ENCODE measurements around the gene MICAL2. TPM values are rescaled to one million over a fixed set of nuclear protein-coding genes. Genes with fewer than 3 reads are reported as not detected.

Gene MICAL2
- total RNA-seq, 1 experiment from 2014 or later: 173 TPM

GRCh38 chr11:12077535-12078280 is 32.7 kb upstream of the MICAL2 start:
- peak; percentile 92 for DNase-seq (ENCODE audit: low read depth)

DNA sequence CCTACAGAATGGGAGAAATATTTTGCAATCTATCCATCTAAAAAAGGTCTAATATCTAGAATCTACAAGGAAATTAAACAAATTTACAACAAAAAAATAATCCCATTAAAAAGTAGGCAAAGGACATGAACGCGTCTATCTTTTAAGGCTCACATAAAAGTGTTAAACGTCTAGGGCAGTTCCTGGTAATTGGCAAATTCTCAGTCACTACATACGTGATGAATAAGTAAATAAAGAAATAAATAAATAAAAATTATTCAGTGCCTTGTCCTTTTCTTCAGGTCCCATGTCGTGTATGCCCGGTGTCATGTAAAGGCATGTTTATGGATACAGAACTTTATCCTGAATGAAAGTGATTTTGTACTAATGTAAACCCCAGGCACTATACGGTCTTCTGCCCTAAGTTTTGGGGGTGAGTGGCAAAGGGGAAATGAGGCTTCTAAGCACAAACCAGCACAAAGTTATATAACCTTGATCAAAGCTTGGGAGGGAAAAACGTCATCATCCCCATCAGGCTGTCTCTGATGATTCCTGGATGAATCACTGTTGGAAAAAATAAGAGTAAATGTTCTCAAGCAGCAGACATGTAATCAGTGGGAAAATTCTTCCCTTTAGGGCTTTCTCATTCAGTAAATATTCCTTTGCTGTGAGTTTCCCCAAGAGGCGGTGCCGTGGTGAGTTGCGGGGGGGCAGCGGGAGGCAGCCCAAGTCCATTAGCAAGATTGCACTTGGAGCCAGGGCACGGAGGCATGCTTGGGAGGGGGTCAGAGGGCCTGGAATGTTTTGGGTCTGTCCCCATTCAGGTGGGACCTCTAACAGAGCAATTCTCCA is 30.4 kb upstream of the MICAL2 start:
- DNase-seq (ENCODE audit: low read depth): peak; percentile 100

DNA sequence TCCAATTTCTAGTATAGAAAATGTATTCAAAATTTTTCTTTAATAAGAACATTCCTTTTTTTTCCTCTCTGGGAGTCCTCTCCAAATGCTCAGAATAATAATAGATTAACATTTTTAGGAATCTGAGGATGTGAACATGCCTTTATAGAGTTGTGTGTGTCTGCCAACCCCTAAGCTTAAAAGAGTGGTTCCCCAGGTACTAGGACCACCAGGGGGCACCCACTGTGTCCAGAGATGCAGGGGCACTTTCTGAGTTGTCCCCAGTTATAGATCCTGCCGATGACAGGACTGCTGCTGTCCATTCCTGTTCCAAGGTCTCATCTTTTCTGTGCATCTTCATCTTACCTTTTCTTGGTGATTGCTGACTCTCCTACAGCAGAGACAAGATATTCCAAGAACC is 27.0 kb upstream of the MICAL2 start:
- peak; percentile 25 for DNase-seq (ENCODE audit: low read depth)

- no peak for DNase-seq (ENCODE audit: low read depth)
Measured at GRCh38 chr11:12084256-12084655, 26.1 kb upstream of the MICAL2 start.

DNA sequence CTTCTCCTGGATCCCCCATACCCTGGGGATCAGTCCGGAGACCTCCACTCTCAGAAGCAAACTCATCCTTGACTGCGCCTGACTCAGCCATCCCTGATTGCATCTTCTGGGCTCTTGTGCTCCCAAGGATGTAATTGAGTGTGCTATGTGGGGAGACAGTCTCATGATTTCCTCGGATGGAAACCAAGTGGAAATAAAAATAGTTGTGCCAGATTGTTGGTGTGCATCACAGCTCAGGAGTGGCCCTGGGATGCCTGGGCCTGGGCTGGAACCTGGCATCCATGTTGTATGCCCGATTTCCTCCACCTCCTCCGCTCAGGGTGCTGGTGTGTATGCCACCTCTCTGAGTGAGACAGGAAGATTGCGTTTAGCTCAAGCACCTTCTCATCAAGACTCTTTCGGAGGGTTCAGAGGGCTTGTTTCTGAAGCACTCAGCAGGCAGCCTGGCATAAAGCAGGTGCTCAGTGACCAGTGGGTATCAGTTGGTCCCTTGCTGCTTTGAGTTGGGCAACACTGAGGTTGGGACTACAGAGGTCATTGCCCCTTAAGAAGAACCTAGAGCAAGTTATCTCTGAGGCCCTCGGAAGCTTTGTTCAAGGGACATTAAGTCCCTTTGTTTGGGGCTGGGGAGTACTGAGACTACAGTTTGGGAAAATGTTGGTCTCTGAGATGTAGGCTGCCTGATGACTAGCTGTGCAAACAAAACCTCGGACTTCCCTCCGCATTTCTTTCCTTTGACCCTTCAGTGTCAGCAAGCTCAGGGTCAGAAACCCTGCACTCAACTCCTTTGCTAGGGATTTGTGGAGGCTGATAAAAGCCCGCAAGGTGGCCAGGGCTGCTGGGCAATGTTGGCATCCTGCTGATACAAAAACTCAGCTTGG is 24.8 kb upstream of the MICAL2 start:
- peak; percentile 74 for DNase-seq (ENCODE audit: low read depth)

- DNase-seq (ENCODE audit: low read depth): peak; percentile 98
Measured at GRCh38 chr11:12086271-12087074, 23.9 kb upstream of the MICAL2 start.

DNA sequence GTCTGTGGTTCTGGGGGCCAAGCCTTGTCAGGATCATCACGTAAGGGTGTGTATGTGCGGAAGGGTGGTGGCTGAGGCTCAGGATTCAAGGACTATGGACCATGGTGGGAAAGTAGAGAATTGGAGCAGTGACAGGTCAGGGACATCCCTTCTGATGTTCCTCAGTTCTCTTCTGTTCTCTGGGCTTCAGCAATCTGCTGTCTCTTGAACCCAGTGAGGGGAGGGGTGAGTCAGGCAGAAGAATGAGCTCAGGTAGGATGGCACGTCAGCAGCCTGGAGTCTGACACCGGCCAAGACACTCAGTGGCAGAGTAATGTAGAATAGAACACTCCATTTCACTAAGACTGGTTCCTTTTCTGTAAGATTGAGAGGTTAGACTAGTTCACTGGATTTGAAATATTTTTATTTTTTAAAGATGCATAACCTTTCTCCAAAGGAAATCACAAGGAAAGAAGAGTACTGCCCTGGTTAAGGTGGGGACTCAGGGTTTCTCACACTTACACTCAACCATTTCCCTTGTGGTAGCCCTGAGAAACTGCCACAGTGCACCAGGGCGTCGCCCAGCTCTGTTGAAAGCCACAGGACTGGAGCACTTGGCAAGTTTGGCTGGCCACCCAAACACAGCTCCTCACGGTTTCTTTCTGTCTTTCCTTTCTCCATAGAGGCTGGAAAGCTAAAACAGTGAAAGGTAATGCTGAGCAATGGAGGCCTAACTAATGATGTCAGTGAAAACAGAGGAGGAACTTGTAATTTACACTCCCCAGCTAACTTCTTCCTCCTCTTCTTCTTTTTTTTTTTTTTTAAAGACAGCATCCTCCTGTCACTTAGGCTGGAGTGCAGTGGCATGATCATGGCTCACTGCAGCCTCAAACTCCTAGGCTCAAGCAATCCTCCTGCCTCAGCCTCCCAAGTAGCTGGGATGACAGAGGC is 23.1 kb upstream of the MICAL2 start:
- peak; percentile 89 for DNase-seq (ENCODE audit: low read depth)

DNA sequence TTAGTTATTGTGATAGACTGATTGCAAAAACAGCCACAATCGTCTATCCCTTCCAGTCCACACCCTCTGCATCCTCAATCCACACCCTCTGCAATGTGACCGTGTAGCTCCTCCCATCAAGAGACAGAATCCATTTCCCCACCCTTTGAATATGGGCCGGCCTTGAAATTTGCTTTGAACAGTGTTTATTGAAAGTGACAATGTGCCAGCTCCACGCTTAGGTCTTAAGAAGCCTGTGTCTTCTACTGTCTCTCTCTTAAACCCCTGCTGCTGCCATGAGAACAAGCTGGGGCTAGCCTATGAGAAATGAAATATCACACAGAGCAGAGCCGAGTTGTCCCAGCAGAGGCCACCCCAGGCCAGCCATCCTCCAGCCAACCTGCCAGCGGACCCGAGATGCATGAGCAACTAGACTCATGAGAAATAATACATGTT is 22.3 kb upstream of the MICAL2 start:
- peak; percentile 95 for DNase-seq (ENCODE audit: low read depth)

GRCh38 chr11:12088531-12088930 is 21.9 kb upstream of the MICAL2 start:
- no peak for DNase-seq (ENCODE audit: low read depth)

DNA sequence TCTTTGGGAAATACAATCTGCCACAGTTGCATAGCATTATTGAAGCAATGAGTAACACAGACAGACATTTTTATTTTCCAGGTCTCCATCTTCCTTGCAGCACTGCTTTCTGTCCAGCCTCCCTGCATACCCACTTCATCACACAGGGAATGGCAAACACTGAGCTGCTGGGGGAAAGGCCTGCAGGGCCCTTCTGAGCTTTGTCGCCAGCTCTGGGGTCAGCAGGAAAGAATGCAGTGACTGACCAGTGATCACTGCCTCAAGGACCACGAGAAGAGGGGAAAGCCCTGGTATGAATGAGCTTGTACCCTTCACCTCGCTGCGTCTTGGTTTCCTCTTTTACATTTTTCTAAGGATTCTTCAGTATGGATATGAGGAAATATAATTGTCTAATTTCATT is 21.3 kb upstream of the MICAL2 start:
- no peak for DNase-seq (ENCODE audit: low read depth)

GRCh38 chr11:12089473-12089872 is 20.9 kb upstream of the MICAL2 start:
- DNase-seq (ENCODE audit: low read depth): peak; percentile 73

DNA sequence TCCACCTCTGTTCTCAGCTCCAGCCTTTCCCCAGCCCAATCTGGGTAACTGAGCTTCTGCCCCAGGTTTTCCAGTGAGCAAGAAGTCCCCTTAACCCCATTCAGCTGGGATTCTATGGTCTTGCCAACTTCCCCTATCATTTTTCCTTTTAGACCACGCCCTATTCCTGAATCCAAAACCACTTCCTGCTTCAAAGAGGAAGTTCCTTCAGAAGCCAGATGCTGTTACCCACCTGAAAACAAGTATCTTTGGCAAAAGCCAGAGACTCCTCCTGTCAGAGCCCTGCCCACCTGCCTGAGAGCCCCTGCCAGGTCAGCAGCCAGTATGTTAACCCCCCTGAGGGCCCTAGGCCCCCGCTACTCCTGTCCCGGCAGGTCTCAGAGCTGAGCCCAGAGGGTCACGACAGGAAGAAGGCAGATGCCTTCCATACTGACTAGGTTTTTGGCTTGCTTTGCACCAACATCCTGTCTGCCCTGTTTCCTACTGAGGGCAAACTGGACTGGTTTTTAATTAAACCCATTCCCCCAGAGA is 20.3 kb upstream of the MICAL2 start:
- peak; percentile 95 for DNase-seq (ENCODE audit: low read depth)

DNA sequence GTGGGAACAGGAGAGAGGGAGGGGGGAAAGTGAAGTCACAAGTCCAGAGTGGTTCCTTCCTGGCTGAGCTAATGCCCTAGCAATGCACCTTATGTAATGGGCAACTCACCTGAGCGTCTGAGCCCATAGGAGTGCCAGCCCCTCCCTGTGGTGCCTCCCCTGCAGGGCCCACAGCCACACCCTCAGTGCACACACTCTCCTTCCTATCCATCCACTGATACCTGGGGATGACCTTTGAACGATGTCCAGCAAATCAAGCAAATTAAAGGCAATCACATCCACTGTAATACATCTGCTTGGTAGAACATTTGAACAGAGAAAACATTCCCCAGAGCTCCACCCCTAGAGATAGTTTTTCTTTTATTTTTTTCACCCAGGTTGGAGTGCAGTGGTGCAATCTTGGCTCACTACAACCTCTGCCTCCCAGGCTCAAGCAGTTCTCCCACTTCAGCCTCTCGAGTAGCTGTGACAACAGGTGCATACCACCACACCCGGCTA is 19.6 kb upstream of the MICAL2 start:
- peak; percentile 72 for DNase-seq (ENCODE audit: low read depth)

DNA sequence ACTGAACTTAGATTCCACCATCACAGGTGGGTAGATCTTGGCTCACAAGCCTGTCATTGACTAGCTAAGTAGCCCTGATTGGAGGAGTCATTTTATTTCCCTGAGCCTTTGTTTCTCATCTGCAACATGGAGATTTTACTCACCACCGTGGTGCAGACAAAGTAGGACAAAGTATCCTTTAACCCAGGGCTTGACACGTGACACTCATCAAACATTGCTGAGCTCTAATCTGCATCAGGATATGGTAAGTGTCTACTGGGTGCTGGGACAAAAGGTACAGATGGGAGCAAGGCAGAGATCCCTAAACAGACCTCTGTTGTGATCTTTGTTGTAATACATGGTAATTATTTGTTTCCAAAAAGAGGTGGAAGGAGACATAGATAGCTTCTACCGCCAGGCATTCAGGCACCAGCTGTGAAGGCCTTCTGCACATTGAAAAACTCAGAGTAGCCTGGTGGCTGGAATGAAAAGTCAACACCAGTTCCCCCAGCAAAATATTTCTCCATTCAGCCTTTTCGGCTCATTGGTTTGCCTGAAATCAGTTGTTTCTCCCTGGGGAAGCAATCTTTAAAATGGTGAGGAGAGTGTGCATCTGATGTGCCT is 18.3 kb upstream of the MICAL2 start:
- DNase-seq (ENCODE audit: low read depth): no peak

DNA sequence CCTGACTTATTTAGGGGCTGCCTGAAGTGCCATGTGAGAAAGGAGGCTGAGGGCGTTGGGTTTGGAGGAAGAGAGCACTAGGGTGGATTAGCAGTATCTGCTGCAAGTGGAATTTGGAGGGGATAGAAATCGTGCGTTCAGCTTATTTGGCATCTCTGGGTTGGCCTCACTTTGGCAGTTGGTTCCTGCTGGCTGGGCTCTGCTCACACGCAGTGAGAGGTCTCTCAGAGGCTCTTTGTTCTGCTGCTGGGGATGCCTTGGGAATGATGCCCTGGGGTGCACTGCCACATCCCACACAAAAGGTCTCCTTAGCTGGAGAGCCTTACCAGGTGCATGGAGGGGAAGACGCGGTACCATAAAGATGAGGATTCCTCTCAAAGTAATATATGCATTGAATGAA is 17.7 kb upstream of the MICAL2 start:
- no peak for DNase-seq (ENCODE audit: low read depth)

GRCh38 chr11:12094872-12095800 is 15.3 kb upstream of the MICAL2 start:
- DNase-seq (ENCODE audit: low read depth): no peak

- DNase-seq (ENCODE audit: low read depth): no peak
Measured at GRCh38 chr11:12097219-12097618, 13.2 kb upstream of the MICAL2 start.

- no peak for DNase-seq (ENCODE audit: low read depth)
Measured at GRCh38 chr11:12098601-12099000, 11.8 kb upstream of the MICAL2 start.
